ENCODE data around the gene TSNAX. TPM values are rescaled to one million over a fixed set of nuclear protein-coding genes. Genes with fewer than 3 reads are reported as not detected.

Gene TSNAX
- 45.7 and 56.7 TPM in 2 replicates for total RNA-seq

GRCh38 chr1:231528172-231529029 lies at the start of gene TSNAX:
Gene TSNAX (plus strand): TSS chr1:231528669. CDS start chr1:231528811, 142 bp downstream.

Other genes starting within 250 kb of the TSNAX start
- 18.2 and 22.2 TPM in 2 replicates for gene EXOC8, start 190.8 kb upstream of the TSNAX start, total RNA-seq
- 16.9 and 17.0 TPM in 2 replicates for gene SPRTN, start 190.4 kb upstream of the TSNAX start, total RNA-seq
- gene EGLN1, start 106.4 kb upstream of the TSNAX start, total RNA-seq: 61.7 and 73.7 TPM in 2 replicates
- gene DISC1, start 98.1 kb downstream of the TSNAX start, total RNA-seq: 10.1 and 10.8 TPM in 2 replicates